SK-N-SH (cell line): ENCODE data around the gene BEX2.

Source experiments
- GATA2 ChIP-seq: sonication (generic); formaldehyde crosslinking; IDR thresholded peaks from 2 replicates; pipeline ENCODE4 v1.5.0; 2020; ENCODE audit warnings: mild to moderate bottlenecking, missing genetic modification reagents
- YY1 ChIP-seq: IDR thresholded peaks from 2 replicates; pipeline ENCODE4 v1.4.0; 2012; ENCODE audit warnings: low read depth, mild to moderate bottlenecking
- TF ChIP-seq, protein P1 (sequence below): fragments of 200-600 bp; sonication (generic); IDR thresholded peaks from 2 replicates; pipeline ENCODE4 v1.6.1; 2017; ENCODE audit warnings: antibody characterized with exemption, mild to moderate bottlenecking, moderate library complexity
- TF ChIP-seq, protein P2 (sequence below): fragments of 150-350 bp; IDR thresholded peaks from 2 replicates; pipeline ENCODE4 v1.6.1; 2017; ENCODE audit warnings: antibody characterized with exemption, low read length, low read depth, borderline replicate concordance

DNA sequence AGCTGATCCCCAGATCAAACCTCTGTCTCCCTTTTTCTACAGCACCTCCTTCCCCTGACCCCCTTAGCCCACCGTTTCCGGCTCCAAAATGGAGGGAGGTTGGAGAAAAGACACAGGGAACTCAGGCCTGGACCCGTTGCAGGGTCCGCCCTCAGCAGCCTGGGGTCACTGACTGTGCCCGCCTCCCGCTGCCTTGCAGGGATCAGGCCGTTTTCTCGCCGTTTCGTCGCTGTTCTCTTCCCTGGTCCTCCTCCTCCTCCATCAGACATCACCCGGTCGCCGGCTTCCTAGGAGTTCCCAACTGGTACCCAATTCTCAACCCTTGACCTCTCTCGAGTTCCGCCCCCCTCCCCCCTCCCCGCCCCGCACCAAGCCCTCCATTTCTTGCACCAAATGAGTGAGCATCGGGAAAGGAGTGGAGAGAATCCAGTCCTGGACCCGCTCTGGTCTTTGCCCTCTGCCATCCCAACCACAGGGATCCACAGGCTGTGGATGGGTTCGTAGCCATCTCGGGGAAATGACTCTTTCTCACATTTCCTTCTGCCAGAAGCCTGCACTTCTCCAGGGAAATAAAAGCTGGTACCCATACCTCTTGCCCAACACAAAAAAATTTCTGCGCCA, 34.7 kb downstream of the BEX2 start:
- TF ChIP-seq GATA2 (no peak), YY1 (no peak)
- TF ChIP-seq, protein P1, sequence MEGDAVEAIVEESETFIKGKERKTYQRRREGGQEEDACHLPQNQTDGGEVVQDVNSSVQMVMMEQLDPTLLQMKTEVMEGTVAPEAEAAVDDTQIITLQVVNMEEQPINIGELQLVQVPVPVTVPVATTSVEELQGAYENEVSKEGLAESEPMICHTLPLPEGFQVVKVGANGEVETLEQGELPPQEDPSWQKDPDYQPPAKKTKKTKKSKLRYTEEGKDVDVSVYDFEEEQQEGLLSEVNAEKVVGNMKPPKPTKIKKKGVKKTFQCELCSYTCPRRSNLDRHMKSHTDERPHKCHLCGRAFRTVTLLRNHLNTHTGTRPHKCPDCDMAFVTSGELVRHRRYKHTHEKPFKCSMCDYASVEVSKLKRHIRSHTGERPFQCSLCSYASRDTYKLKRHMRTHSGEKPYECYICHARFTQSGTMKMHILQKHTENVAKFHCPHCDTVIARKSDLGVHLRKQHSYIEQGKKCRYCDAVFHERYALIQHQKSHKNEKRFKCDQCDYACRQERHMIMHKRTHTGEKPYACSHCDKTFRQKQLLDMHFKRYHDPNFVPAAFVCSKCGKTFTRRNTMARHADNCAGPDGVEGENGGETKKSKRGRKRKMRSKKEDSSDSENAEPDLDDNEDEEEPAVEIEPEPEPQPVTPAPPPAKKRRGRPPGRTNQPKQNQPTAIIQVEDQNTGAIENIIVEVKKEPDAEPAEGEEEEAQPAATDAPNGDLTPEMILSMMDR = no peak
- TF ChIP-seq, protein P2, sequence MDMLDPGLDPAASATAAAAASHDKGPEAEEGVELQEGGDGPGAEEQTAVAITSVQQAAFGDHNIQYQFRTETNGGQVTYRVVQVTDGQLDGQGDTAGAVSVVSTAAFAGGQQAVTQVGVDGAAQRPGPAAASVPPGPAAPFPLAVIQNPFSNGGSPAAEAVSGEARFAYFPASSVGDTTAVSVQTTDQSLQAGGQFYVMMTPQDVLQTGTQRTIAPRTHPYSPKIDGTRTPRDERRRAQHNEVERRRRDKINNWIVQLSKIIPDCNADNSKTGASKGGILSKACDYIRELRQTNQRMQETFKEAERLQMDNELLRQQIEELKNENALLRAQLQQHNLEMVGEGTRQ = no peak
